ENCODE measurements around the gene SCUBE1.

The SCUBE1 gene

DNA sequence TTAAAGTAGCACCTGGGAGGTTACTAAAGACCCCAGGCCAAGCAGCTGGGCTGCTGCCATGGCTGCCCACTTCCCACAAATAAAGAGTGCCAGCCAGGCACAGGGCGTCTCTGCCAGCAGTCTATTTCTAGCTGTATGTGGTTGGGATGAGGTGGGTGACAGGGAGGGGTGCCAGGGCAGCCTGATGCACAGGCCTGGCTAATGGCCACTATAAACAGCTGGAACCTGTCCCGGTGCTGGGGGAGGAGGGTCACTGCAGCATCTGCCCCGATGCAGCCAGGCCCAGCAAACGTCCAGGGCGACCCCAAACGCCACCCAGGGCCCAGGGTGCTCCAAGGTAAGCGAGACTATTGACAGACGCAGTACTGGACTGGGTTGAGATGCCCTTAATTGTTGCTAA, 37.4 kb downstream of the SCUBE1 start:
- FAIRE-seq (no peak), DNase-seq (ENCODE audit: extremely low spot score, insufficient read length, low read depth) (no peak)

DNA sequence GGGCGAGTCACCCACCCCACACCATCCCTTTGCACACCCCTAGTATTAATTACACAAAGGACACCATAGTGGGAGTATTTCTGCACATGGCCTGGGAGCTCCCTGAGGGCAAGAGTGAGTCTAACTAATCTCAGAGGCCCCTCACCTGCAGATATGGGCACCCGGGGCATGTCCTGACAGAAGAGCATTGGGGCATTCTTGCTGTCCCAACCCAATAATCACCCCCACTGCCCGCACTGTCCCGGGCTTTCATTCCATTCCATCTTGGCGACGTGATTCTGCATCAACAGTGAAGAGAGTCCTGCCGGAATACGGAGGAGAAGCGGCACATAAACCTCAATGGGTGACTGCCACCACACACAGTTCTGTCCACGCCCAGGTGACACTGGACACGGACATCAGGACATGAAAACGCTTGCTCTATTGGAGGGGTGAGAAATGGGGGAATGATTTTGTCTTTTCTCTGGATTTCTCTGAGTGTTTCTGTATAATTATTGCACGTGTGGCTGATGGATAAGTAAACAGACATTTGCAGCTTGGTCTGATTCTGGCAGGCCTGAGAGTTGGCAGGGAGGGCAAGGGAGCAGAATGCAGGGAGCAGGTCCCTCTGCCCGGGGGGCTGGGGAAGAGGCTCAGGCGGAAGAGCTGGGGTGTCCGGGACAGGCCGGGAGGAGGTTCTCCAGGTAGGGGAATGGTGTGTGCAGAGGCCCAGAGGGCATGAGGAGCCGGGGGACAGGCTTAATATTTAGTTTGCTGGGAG, 38.2 kb downstream of the SCUBE1 start:
- DNase-seq (ENCODE audit: extremely low spot score, insufficient read length, low read depth) (no peak), FAIRE-seq (no peak)

- DNase-seq (ENCODE audit: extremely low spot score, insufficient read length, low read depth) (no peak), FAIRE-seq (no peak)
These were observed 39.4 kb downstream of the SCUBE1 start for GRCh38 chr22:43303751-43304150.

DNA sequence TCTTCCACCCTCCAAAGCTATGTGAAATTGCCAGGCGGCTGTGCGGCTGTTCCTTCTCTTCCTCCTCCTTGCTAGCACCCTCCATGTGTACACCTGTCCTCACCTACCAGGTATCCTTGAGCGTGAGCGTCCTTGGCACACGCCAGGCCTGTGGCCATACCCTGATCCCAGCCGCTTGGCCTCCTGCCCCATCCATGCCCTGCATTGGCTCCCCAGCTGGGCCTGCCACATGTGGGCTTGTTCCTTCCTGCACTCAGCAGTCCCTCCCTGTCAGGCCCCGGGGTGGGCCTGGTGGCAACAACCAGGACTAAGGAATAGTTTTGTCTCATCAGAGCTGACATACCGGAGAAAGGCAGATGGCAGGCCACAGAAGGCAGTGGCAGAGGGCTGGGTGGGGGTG, 40.0 kb downstream of the SCUBE1 start:
- FAIRE-seq (no peak), DNase-seq (ENCODE audit: extremely low spot score, insufficient read length, low read depth) (no peak)

DNA sequence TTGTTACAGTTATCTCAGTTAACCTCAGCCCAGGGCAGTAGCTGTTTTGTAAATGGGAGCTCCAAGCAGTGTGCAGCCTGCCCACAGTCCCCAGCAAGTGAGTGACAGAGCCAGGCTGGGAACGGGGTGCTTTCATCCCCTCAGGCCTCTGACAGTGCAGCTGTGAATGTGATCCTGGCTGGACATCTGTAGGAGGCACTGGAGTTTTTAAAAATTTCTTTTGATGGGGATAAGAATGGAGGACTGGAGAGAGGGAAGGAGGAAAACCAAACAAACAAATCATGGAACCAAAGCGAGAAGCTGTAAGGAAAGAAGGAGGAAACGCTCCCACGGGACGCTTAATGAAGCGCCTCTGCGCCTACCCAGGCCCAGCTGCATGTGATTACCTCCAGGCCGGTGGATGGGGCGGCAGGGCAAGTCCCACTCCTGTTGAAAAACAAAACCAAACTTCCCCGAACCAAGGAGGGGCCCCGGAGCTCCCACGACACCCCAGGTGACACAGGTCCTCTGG, 40.6 kb downstream of the SCUBE1 start:
- DNase-seq (ENCODE audit: extremely low spot score, insufficient read length, low read depth) (no peak), FAIRE-seq (no peak)

DNA sequence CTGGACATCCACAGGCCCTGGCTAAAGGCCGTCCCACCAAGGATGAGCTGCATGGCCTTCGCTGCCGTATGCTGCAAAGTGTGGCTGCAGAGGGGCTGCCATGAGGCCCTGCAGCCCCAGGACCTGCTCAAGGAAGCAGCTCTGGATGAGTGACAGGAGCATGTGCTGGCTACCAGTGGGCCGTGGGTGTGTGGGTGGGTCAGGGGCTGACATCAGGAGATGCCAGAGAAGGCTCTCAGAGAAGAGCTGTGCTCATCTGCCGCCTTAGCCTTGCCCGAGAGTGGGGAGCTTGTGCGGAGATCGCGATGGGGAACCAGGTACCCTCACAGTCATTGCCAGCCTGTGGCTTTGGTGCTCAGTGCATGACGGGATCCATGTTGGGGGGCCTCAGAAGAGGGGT, 41.3 kb downstream of the SCUBE1 start:
- no peak for DNase-seq (ENCODE audit: extremely low spot score, insufficient read length, low read depth)
- FAIRE-seq, result no peak

DNA sequence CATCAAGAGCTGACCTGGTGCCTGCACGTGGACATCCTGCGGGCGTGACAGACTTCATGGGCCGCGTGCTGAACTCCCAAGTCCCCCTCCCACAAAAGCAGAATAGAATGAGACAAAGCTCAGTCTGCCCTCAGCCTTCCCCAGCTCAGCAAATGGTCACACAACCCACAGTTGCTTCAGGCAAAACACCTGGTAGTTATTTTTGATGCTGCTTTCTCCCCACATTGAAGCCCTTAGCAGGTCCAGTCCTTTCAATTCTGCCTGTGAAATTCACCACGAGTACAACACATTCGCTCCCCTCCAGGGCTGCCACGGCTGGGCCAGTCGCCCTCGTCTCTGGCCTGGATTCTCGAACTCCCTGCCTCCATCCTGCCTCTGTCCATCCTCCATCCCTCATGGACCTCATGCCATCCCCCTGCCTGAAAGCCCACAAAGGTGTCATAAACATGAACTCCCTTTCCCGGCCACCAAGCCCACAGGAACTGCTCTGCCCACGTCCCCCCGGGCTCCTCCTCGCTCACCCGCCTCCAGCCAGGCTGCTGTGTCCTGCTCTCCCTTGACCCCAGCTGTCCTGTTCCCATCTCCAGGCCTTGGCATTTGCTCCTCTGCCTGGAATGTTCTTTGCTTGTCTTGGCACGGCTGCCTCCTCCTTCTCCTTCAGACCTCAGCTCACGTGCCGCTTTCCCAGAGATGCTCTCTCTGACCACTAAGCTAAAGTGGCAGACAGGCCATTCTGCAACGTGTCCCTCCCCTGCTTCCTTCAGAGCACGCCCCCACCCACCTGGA, 42.1 kb downstream of the SCUBE1 start:
- FAIRE-seq (no peak), DNase-seq (ENCODE audit: extremely low spot score, insufficient read length, low read depth) (no peak)

- DNase-seq (ENCODE audit: extremely low spot score, insufficient read length, low read depth) (no peak), FAIRE-seq (no peak)
These were observed 43.4 kb downstream of the SCUBE1 start for GRCh38 chr22:43299736-43300135.

DNA sequence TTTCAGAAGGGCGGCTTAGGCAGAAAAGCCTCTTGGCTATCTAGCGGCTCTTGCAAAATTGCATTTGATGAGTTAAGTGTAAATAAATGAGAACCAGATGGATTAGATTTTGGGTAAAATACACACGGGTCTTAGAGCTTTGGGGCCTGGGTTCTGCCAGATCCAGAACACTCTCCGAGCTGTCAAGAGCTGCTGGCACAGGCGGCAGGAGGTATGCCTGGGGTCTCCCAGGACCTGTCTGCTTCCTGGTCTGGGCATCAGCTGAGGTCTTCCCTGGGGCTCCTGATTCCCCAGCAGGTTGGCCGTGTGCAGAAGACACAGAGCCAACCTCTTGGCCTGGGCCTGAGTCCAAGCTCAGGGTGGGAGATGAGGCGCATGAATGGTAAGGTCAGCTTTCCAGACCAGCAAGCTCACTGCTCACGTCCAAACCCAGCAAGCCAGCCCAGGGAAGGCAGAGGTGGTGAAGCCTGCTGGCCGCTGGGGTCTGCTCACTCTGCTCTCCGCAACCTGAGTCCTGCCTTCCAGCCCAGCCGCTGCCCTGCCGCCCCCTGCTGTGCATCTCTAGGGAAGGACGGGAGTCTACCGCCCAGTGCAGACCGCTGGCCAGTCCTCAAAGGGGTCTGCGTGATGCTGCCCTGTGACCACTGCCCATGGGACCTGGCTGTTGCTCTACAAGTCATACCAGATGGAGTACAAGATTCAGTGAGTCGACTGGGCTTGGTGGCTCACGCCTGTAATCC, 44.9 kb downstream of the SCUBE1 start:
- DNase-seq (ENCODE audit: extremely low spot score, insufficient read length, low read depth) (no peak), FAIRE-seq (no peak)

DNA sequence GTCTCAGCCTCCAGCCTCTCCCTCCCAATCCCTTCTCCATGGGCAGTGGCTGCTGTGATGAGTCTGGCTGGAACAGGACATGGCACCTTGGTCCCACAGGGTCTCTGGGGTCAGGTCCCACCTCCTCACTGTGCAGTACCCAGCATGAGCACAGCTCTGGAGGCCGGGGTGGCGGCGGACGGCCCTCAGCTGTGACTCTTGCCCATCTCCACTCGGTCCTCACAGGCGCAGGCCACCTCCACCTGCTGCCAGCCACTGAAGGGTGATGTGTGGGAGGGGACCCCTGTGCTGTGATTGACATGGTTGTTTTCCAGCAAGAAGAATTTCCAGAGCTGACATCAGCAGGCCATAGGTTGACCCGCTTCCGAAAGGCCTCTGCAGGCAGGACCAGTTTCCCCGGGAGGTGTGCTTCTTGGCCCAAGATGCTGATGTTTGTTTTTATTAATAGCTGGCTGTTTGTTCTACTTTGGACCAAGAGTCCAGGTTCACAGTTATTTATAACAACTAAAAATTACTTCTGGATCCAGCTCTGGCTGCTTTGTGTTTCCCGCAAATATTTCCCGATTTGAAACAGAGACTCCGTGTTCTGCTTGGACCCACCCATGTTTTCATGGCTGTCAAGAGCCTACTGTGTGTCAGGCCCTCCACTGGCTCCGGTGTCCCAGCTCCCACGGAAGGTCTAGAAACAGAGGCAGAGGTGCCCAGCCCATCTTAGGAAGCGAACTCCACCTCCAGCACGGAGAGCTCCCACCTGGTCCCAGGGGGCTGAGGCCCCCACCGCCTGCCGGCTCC, 45.7 kb downstream of the SCUBE1 start:
- FAIRE-seq (no peak), DNase-seq (ENCODE audit: extremely low spot score, insufficient read length, low read depth) (no peak)

DNA sequence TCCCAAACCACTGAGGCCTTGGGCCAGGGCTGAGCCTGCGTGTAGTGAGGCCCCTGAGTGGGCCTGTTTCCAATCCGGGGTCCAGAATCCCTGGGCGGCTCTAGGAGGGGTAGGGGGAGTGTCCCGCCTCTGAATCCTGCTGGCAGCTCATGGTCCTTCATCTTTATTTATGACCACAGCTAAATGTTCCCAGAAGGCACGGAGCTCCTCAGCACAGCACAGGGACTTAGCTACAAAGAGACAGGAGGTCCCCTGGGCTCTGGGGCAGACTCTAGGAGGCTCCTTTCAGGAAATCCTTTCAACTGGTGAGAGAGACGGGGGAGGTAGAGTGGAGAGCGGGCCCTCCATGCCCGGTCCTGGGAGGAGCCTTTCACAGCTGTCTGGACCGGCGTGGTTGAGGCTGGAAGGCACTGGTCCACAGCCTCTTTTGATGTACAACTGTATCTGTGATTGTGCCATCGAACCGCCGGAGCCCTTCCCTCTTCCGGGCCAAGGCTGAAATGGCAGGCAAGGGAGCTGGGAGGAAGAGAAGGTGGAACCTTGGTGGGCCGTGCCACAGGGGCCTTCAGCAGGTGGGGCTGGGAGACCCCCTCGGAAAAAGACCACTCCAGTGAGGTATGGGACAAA, 46.8 kb downstream of the SCUBE1 start:
- DNase-seq (ENCODE audit: extremely low spot score, insufficient read length, low read depth) (no peak), FAIRE-seq (no peak)

GRCh38 chr22:43295660-43296059, 47.5 kb downstream of the SCUBE1 start:
- FAIRE-seq, result no peak
- no peak for DNase-seq (ENCODE audit: extremely low spot score, insufficient read length, low read depth)

- DNase-seq (ENCODE audit: extremely low spot score, insufficient read length, low read depth) (no peak), FAIRE-seq (no peak)
These were observed 48.0 kb downstream of the SCUBE1 start for GRCh38 chr22:43295173-43295572.

DNA sequence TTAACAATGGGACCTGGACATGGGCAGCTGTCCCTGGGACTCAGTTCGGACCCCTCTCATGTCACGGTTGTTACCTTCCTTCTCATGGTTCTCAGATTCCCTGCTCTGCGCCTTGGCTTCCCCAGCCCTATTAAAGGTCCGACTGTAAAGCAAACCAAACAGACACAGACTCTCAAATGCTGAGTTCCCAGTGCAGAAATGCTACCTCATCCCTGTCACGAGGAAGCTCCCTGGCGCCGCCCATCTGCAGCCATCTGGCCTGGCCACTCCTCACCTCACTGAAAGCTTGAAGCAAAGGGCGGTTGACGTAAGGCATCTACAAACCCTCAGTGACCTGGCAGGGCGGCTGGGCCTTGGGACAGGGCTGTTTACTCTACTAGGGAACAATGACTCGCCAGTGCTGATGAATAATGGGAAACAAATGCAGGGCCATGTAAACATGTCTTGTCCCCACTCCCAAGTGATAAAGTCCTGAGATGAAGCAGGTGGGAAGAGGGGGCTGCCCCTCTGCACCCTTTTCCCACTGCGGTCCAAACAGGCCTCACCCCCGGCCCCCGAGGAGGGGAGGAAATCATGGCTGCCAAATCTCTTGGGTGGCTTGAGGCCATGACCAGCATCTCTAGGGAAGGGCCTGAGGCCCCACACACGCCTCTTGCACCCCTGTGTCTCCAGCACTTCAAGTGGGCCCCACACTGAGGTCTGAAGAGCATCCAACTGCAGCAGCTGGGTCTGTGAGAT, 49.3 kb downstream of the SCUBE1 start:
- DNase-seq (ENCODE audit: extremely low spot score, insufficient read length, low read depth), result no peak
- no peak for FAIRE-seq

DNA sequence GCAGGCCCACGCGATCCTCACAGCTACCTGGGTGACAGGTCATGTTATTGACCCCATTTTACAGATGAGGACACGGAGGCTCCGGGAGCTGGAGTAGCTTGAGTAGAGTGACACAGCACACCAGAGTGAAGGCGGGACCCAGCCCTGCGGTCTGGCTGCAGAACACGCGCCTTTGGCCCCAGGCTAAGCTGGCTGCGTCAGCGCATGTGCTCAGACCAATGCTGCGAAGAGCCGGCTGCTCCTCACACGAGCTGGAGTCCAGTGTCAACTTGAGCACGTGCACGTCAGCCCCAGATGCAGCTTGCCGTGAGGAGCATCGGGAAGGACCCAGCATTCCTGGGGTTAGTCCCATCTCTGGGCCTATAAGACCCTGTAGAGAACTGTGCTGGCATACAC, 49.9 kb downstream of the SCUBE1 start:
- DNase-seq (ENCODE audit: extremely low spot score, insufficient read length, low read depth), result no peak
- no peak for FAIRE-seq

GRCh38 chr22:43292630-43293018, 50.5 kb downstream of the SCUBE1 start:
- DNase-seq (ENCODE audit: extremely low spot score, insufficient read length, low read depth) (no peak), FAIRE-seq (no peak)

GRCh38 chr22:43291381-43291780, 51.8 kb downstream of the SCUBE1 start:
- DNase-seq (ENCODE audit: extremely low spot score, insufficient read length, low read depth), result no peak
- no peak for FAIRE-seq

- DNase-seq (ENCODE audit: extremely low spot score, insufficient read length, low read depth), result no peak
These were observed 53.0 kb downstream of the SCUBE1 start for GRCh38 chr22:43289976-43290721.

More at GRCh38 chr22:43289976-43290721, 53.0 kb downstream of the SCUBE1 start:
- no peak for FAIRE-seq
